Tibial nerve (tissue), 4 donors: ENCODE data around the gene SLC7A6. TPM values are rescaled to one million over a fixed set of nuclear protein-coding genes. Genes with fewer than 3 reads are reported as not detected.

Experiments used
- DNase-seq, 2 donors: peaks; one replicate each; pipeline ENCODE4 v3.0.0-alpha.2; 2019; ENCODE audit warnings: low spot score in 2 of 2
- H3K27ac ChIP-seq, 4 donors: fragments of 200-600 bp; sonication (generic) in 3 of 4; one replicate each; pipeline ENCODE4 v1.5.1; 2017 to 2019; ENCODE audit warnings: mild to moderate bottlenecking in 1 of 4
- H3K27me3 ChIP-seq, 2 donors: fragments of 200-600 bp; sonication (generic) in 1 of 2; one replicate each; pipeline versions ENCODE4 v1.5.1 to v1.6.0; 2017 to 2019
- H3K36me3 ChIP-seq, 3 donors: fragments of 200-600 bp; sonication (generic); one replicate each; pipeline ENCODE4 v1.5.1; 2018 to 2019
- H3K4me1 ChIP-seq, 4 donors: fragments of 200-600 bp; sonication (generic) in 3 of 4; one replicate each; pipeline ENCODE4 v1.5.1; 2017 to 2019
- H3K4me3 ChIP-seq, 4 donors: fragments of 200-600 bp; sonication (generic) in 3 of 4; one replicate each; pipeline ENCODE4 v1.5.1; 2017 to 2019; ENCODE audit warnings: mild to moderate bottlenecking in 1 of 4, moderate library complexity in 1 of 4
- H3K9me3 ChIP-seq, 4 donors: fragments of 200-600 bp; sonication (generic) in 3 of 4; one replicate each; pipeline ENCODE4 v1.5.1; 2017 to 2019
- EP300 ChIP-seq, 2 donors: sonication (generic); formaldehyde crosslinking; IDR thresholded peaks; one replicate each; pipeline ENCODE4 v1.6.1; 2017; ENCODE audit warnings: antibody characterized with exemption in 2 of 2, mild to moderate bottlenecking in 1 of 2
- POLR2A ChIP-seq, 2 donors: fragments of 450-650 bp; IDR thresholded peaks; one replicate each; pipeline ENCODE4 v1.6.1; 2017; ENCODE audit warnings: antibody characterized with exemption in 2 of 2, mild to moderate bottlenecking in 2 of 2, moderate library complexity in 2 of 2
- WGBS, 2 donors: methylation state at CpG; one replicate each; pipeline ENCODE4 v1.1.5; 2018; 5-methylcytosine and 5-hydroxymethylcytosine counted together
- total RNA-seq, 4 donors: library from RNA; depleted of rRNA; stranded (reverse); fragments of >200 nt; gene quantifications; one replicate each; pipeline ENCODE4 v1.1.0, GENCODE V29; 2016
- TF ChIP-seq, protein P1 (sequence below), 5 experiments: fragments of 200-600 bp in 3 of 5; fragments of 450-650 bp in 2 of 5; sonication (generic) in 3 of 5; IDR thresholded peaks; one replicate each; pipeline ENCODE4 v1.5.1; 2016 to 2019; ENCODE audit warnings: antibody characterized with exemption in 5 of 5, mild to moderate bottlenecking in 3 of 5, moderate library complexity in 2 of 5

SLC7A6 gene
- total RNA-seq, 4 donors from 2014 or later, result 129 to 202 (median 181) TPM

DNA sequence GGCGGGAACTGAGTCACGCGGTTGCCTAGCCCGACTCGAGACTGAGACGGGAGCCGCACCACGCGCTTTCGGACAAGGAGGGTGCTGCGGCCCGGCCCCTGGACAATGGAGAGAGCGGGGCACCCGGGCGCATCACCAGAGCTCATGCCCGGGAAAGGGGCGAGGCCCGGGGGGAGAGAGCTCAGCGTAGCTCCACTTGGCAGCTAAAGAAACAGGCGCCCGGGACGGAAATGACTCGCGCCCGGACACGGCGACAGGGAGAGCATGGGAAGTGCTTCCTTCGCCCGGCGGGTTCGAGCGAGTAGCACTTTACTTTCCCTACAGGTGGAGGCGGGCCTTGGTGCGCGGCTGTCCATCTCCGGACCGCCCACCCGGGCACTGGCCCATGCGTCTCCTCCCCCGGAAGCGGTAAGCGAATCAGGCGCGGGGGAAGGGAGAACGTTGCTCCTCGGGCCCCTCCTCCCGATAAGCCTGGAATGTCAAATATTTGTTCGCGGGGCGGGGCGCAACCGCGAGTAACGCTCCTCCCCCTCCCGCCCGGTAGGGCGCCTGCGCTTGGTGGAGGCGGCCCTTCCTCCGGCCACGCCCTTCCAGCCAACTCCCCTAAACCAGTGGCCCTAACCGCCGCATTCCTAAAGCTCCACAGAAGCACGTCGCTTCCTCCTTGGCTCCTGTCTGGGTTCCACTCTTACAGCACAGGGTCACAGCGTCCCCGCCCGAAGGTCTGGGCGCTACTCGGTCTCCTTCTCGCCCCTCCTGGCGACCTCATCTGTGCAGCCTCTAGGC lies 26.9 kb upstream of the SLC7A6 start:
- WGBS, 2 donors, result 0% methylated on average over 56 to 63 of the region's 72 CpGs
- DNase-seq, result peak; percentile 97 to 98
- peaks cover 0 to 48% (median 10%) of the 10 kb centered on the region in 4 donors for H3K4me1 ChIP-seq
- no peaks in the 10 kb centered on the region for H3K27me3 ChIP-seq
- no peaks in the 10 kb centered on the region for H3K9me3 ChIP-seq
- TF ChIP-seq POLR2A (IDR thresholded peaks at IDR 0.05) (peak; percentile 85 to 89), EP300 (IDR thresholded peaks at IDR 0.05) (peak; percentile 97 to 99)
- TF ChIP-seq, protein P1, sequence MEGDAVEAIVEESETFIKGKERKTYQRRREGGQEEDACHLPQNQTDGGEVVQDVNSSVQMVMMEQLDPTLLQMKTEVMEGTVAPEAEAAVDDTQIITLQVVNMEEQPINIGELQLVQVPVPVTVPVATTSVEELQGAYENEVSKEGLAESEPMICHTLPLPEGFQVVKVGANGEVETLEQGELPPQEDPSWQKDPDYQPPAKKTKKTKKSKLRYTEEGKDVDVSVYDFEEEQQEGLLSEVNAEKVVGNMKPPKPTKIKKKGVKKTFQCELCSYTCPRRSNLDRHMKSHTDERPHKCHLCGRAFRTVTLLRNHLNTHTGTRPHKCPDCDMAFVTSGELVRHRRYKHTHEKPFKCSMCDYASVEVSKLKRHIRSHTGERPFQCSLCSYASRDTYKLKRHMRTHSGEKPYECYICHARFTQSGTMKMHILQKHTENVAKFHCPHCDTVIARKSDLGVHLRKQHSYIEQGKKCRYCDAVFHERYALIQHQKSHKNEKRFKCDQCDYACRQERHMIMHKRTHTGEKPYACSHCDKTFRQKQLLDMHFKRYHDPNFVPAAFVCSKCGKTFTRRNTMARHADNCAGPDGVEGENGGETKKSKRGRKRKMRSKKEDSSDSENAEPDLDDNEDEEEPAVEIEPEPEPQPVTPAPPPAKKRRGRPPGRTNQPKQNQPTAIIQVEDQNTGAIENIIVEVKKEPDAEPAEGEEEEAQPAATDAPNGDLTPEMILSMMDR (IDR thresholded peaks at IDR 0.05), result peak in 2 of 5 experiments; percentile 25 to 33
- peak overlapping the region; percentile 55 to 75 (median 61) for H3K4me3 ChIP-seq
- H3K27ac ChIP-seq, result peak overlapping the region; percentile 85 to 96 (median 88)
- H3K36me3 ChIP-seq, result no peaks in the 10 kb centered on the region

DNA sequence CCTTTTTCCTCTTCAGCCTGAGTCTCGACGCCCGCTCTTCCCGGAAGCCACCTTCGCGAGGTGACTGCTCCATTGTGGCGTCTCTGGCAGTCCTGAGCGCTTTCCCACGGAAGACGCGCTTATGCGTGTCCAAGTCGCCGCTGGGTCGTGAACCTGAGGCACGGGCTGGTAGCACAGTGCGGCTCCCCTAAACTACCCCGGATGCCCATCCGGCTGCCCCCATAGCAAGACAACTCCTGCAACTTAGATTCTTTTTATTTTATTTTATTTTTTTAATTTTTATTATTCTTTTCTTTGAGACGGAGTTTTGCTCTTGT lies 26.3 kb upstream of the SLC7A6 start:
- H3K9me3 ChIP-seq, result no peaks in the 10 kb centered on the region
- H3K27ac ChIP-seq, result peak overlapping the region; percentile 76 to 96 (median 88)
- TF ChIP-seq POLR2A (IDR thresholded peaks at IDR 0.05) (no peak), EP300 (IDR thresholded peaks at IDR 0.05) (no peak)
- TF ChIP-seq, protein P1 (IDR thresholded peaks at IDR 0.05), result no peak
- H3K4me1 ChIP-seq, result peaks cover 0 to 48% (median 10%) of the 10 kb centered on the region in 4 donors
- 11 to 16% methylated on average over 20 of the region's 20 CpGs for WGBS, 2 donors
- H3K4me3 ChIP-seq, result peak overlapping the region; percentile 52 to 75 (median 61)
- DNase-seq, result no peak
- H3K36me3 ChIP-seq, result no peaks in the 10 kb centered on the region
- H3K27me3 ChIP-seq, result no peaks in the 10 kb centered on the region

DNA sequence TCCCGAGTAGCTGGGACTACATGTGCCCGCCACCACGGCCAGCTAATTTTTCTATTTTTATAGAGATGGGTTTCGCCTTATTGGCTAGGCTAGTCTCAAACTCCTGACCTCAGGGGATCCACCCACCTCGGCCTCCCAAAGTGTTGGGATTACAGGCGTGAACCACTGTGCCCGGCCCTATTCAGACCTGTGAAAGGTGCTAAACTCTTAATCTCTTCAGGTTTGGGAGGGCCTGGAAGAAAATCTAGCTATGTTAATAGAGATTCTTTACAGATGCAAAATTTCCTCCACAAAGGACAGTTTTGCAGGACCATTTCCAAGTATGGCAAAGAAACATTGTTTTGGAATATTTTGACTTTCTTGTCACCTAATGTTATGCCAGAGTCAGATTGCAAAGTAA lies 22.2 kb upstream of the SLC7A6 start:
- no peaks in the 10 kb centered on the region for H3K9me3 ChIP-seq
- H3K4me3 ChIP-seq, result no peak overlapping the region
- no peak for DNase-seq
- no peaks in the 10 kb centered on the region for H3K36me3 ChIP-seq
- H3K27ac ChIP-seq, result no peak overlapping the region
- WGBS, 2 donors, result 89 to 91% methylated on average over 7 of the region's 7 CpGs
- H3K27me3 ChIP-seq, result no peaks in the 10 kb centered on the region
- TF ChIP-seq, protein P1 (IDR thresholded peaks at IDR 0.05), result no peak
- TF ChIP-seq POLR2A (IDR thresholded peaks at IDR 0.05) (no peak), EP300 (IDR thresholded peaks at IDR 0.05) (no peak)
- peaks cover 0 to 40% (median 21%) of the 10 kb centered on the region in 4 donors for H3K4me1 ChIP-seq

DNA sequence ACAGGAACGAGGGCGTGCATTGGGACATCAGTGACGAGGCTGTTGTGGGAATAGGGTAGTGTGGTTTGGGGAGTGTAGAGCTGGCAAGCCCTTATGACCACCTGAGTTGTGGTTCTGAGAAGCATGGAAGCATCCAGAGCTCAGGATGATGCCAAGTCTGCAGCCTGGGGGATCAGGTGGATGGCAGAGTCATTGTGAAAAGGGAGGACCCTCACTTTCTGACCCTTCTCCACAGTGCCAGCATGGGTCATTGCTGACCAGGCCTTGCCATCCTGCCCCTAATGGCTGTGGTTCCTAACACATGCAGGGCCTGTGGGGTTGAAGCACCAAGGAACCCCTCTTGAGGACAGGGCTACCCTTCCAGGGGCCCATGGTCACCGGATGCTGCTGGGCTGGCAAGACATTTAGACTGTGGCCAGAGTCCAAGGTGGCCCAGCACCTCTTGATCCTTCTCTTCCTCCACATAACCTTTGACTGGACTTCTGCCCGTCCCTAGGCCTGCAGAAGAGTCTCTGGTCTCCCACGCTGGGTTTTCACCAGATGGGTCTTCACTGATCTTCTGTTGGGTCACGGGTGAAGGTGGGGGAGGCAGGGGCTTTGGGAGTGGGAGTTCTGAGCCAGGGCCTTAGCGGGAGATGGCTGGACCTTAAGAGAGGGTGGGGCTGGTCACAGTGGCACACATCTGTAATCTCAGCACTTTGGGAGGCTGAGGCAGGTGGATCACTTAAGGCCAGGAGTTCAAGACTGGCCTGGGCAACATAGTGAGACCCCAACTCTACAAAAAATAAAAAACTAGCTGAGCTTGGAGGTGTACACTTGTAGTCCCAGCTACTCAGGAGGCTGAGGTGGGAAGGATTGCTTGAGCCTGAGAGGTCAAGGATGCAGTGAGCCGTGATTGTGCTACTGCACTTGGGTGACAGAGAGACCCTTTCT lies 21.1 kb upstream of the SLC7A6 start:
- peaks cover 0 to 45% (median 21%) of the 10 kb centered on the region in 4 donors for H3K4me1 ChIP-seq
- no peak overlapping the region for H3K4me3 ChIP-seq
- no peak for TF ChIP-seq POLR2A (IDR thresholded peaks at IDR 0.05)
- TF ChIP-seq EP300 (IDR thresholded peaks at IDR 0.05), result no peak
- TF ChIP-seq, protein P1 (IDR thresholded peaks at IDR 0.05), result no peak
- H3K9me3 ChIP-seq, result no peaks in the 10 kb centered on the region
- H3K36me3 ChIP-seq, result no peaks in the 10 kb centered on the region
- no peak for DNase-seq
- H3K27ac ChIP-seq, result no peak overlapping the region
- WGBS, 2 donors, result 85 to 87% methylated on average over 8 to 9 of the region's 9 CpGs
- no peaks in the 10 kb centered on the region for H3K27me3 ChIP-seq
